Caco-2 (cell line): ENCODE results near the gene TAF1B. TPM values are rescaled to one million over a fixed set of nuclear protein-coding genes. Genes with fewer than 3 reads are reported as not detected.

ENCODE experiments used
- BruUV-seq: library from RNA; stranded (reverse); fragments of 400-500 nt; replicated peaks from 2 replicates; lab custom pipeline; 2021; lab: Mats Ljungman, UMichigan
- CTCF ChIA-PET: fragments of 300-600 bp; sonication (Branson Sonifier 250); formaldehyde crosslinking; loops from one replicate; lab custom pipeline; 2022; ENCODE audit warnings: antibody characterized with exemption; lab: Charles Lee
- POLR2A ChIA-PET: fragments of 300-600 bp; sonication (Branson Sonifier 250); formaldehyde crosslinking; loops from one replicate; lab custom pipeline; 2022; ENCODE audit warnings: antibody characterized with exemption; lab: Charles Lee
- DNase-seq, 2 experiments: peaks; one replicate each; pipeline versions ENCODE4 v3.0.0 to v3.0.0-alpha.2; 2020 to 2022
- H3K27me3 ChIP-seq: replicated peaks from 2 replicates; pipeline ENCODE4 v1.6.0; 2011; ENCODE audit warnings: low read length; ENCODE audit not compliant: control insufficient read depth, insufficient read depth
- H3K36me3 ChIP-seq: 2 replicates; pipeline ENCODE4 v1.5.1; 2011; ENCODE audit warnings: low read length; ENCODE audit not compliant: control insufficient read depth, insufficient read depth
- H3K4me1 ChIP-seq: fragments of 250-450 bp; sonication (Bioruptor Pico); 2 replicates; pipeline ENCODE4 v1.5.1; 2020; ENCODE audit warnings: mild to moderate bottlenecking
- H3K4me3 ChIP-seq: 2 replicates; pipeline ENCODE4 v1.5.1; 2011; ENCODE audit warnings: low read depth, mild to moderate bottlenecking, control low read depth, low read length
- H3K9me3 ChIP-seq: fragments of 250-450 bp; sonication (Bioruptor Pico); 2 replicates; pipeline ENCODE4 v1.5.1; 2020; ENCODE audit warnings: mild to moderate bottlenecking, moderate library complexity
- H3K27ac Mint-ChIP-seq: one replicate; pipeline ENCODE4 v1.8.0; 2022; ENCODE audit warnings: mixed read lengths; ENCODE audit not compliant: unreplicated experiment
- H3K27me3 Mint-ChIP-seq: one replicate; pipeline ENCODE4 v1.8.0; 2022; ENCODE audit warnings: mixed read lengths; ENCODE audit not compliant: insufficient read depth, unreplicated experiment
- H3K36me3 Mint-ChIP-seq: one replicate; pipeline ENCODE4 v1.8.0; 2022; ENCODE audit warnings: mild to moderate bottlenecking, mixed read lengths; ENCODE audit not compliant: insufficient read depth, unreplicated experiment
- H3K4me1 Mint-ChIP-seq: one replicate; pipeline ENCODE4 v1.8.0; 2022; ENCODE audit warnings: low read depth, mixed read lengths; ENCODE audit not compliant: unreplicated experiment
- H3K4me3 Mint-ChIP-seq: one replicate; pipeline ENCODE4 v1.8.0; 2022; ENCODE audit warnings: mild to moderate bottlenecking, moderate library complexity, mixed read lengths; ENCODE audit not compliant: unreplicated experiment
- H3K9me3 Mint-ChIP-seq: one replicate; pipeline ENCODE4 v1.8.0; 2022; ENCODE audit warnings: mixed read lengths; ENCODE audit not compliant: unreplicated experiment
- CTCF ChIP-seq, 2 experiments: fragments of 200-600 bp in 1 of 2; IDR thresholded peaks; 1 replicate in 1 of 2; 2 replicates in 1 of 2; pipeline versions ENCODE4 v1.5.1 to v1.8.0; 2011 to 2022; ENCODE audit warnings: antibody characterized with exemption in 1 of 2, control low read depth in 1 of 2, inconsistent platforms in 1 of 2, low read depth in 1 of 2, low read length in 1 of 2, mild to moderate bottlenecking in 1 of 2, moderate library complexity in 1 of 2; ENCODE audit not compliant: insufficient read depth in 1 of 2, severe bottlenecking in 1 of 2, unreplicated experiment in 1 of 2
- intact Hi-C: fragments of 100-400 bp; cut with micrococcal nuclease; formaldehyde crosslinking; loops from one replicate; pipeline ENCODE4 v1.10.0; 2022; ENCODE audit not compliant: unreplicated experiment
- total RNA-seq: library from RNA; stranded (reverse); gene quantifications from 2 replicates; pipeline ENCODE4 v1.2.3, GENCODE V29; 2022

Gene TAF1B
- total RNA-seq, 1 experiment from 2014 or later = 24.8 TPM

- CTCF ChIA-PET = no interaction called here
- no peak for DNase-seq
- no peak for TF ChIP-seq CTCF (IDR thresholded peaks at IDR 0.05; ENCODE audit: insufficient read depth in 1 of 2, low read depth in 1 of 2, low read length in 1 of 2, severe bottlenecking in 1 of 2, unreplicated experiment in 1 of 2)
Measured at GRCh38 chr2:9937968-9938367, 94.7 kb downstream of the TAF1B start.

GRCh38 chr2:9939587-9940485 lies 96.6 kb downstream of the TAF1B start:
- Mint-ChIP-seq H3K4me3 (no peak overlapping the region), H3K4me1 (peaks cover 30% of the 10 kb centered on the region), H3K9me3 (no peaks in the 10 kb centered on the region), H3K27ac (no peak overlapping the region), H3K36me3 (peaks cover 5% of the 10 kb centered on the region), H3K27me3 (no peaks in the 10 kb centered on the region)
- DNase-seq = no peak
- Histone ChIP-seq H3K4me3 (no peak overlapping the region), H3K4me1 (peaks cover 18% of the 10 kb centered on the region), H3K36me3 (no peaks in the 10 kb centered on the region), H3K27me3 (no peaks in the 10 kb centered on the region), H3K9me3 (no peaks in the 10 kb centered on the region)
- BruUV-seq = no TSS peak
- CTCF ChIA-PET = interaction anchor here (1.2 kb wide), 1 partner anchor 44 kb away, joined by 3 read pairs; no protein-coding TSS in a partner anchor
- intact Hi-C loops = no loop called here
- TF ChIP-seq CTCF (IDR thresholded peaks at IDR 0.05; ENCODE audit: insufficient read depth in 1 of 2, low read depth in 1 of 2, low read length in 1 of 2, severe bottlenecking in 1 of 2, unreplicated experiment in 1 of 2) = no peak
- POLR2A ChIA-PET = interaction anchor here (1.5 kb wide), 1 partner anchor 96 kb away, joined by 7 read pairs; the partner anchor contains the start of gene TAF1B

More at GRCh38 chr2:9937968-9938367, 94.7 kb downstream of the TAF1B start:
- H3K9me3 ChIP-seq = no peaks in the 10 kb centered on the region
- H3K27me3 ChIP-seq = no peaks in the 10 kb centered on the region
- peaks cover 13% of the 10 kb centered on the region for H3K36me3 Mint-ChIP-seq
- no peak overlapping the region for H3K4me3 ChIP-seq
- H3K4me1 ChIP-seq = peaks cover 18% of the 10 kb centered on the region
- H3K36me3 ChIP-seq = no peaks in the 10 kb centered on the region
- no peak overlapping the region for H3K27ac Mint-ChIP-seq
- no peaks in the 10 kb centered on the region for H3K9me3 Mint-ChIP-seq
- H3K4me3 Mint-ChIP-seq = no peak overlapping the region
- no peaks in the 10 kb centered on the region for H3K27me3 Mint-ChIP-seq
- POLR2A ChIA-PET = interaction anchor here (0.6 kb wide), 1 partner anchor 225 kb away, joined by 3 read pairs; no protein-coding TSS in a partner anchor
- H3K4me1 Mint-ChIP-seq = peaks cover 26% of the 10 kb centered on the region
- intact Hi-C loops = no loop called here
- no TSS peak for BruUV-seq

GRCh38 chr2:9941196-9941995 lies 98.1 kb downstream of the TAF1B start:
- H3K27me3 ChIP-seq = no peaks in the 10 kb centered on the region
- no peaks in the 10 kb centered on the region for H3K36me3 ChIP-seq
- Mint-ChIP-seq H3K36me3 (no peaks in the 10 kb centered on the region), H3K4me1 (peaks cover 30% of the 10 kb centered on the region), H3K9me3 (no peaks in the 10 kb centered on the region), H3K4me3 (peak overlapping the region; percentile 34), H3K27ac (peak overlapping the region; percentile 16), H3K27me3 (no peaks in the 10 kb centered on the region)
- no peak overlapping the region for H3K4me3 ChIP-seq
- H3K4me1 ChIP-seq = peaks cover 26% of the 10 kb centered on the region
- peak in 1 of 2 experiments; percentile 63 for DNase-seq
- BruUV-seq = no TSS peak
- intact Hi-C loops = no loop called here
- POLR2A ChIA-PET = interaction anchor here (1.5 kb wide), 1 partner anchor 98 kb away, joined by 7 read pairs; the partner anchor contains the start of gene TAF1B
- CTCF ChIA-PET = interaction anchor here (0.6 kb wide), 2 partner anchors 68 to 209 kb away, joined by 4 to 6 read pairs; no protein-coding TSS in a partner anchor
- no peaks in the 10 kb centered on the region for H3K9me3 ChIP-seq
- no peak for TF ChIP-seq CTCF (IDR thresholded peaks at IDR 0.05; ENCODE audit: insufficient read depth in 1 of 2, low read depth in 1 of 2, low read length in 1 of 2, severe bottlenecking in 1 of 2, unreplicated experiment in 1 of 2)
